GM12878 (cell line): Measurements from ENCODE around the gene SETD1A. TPM values are rescaled to one million over a fixed set of nuclear protein-coding genes. Genes with fewer than 3 reads are reported as not detected.
A peak's percentile ranks its signal among the peaks of the same experiment; 100 is the strongest.

Experiments
- ASH2L ChIP-seq: fragments of 300-600, 200-600 bp; sonication (generic); IDR thresholded peaks from 2 replicates; pipeline ENCODE4 v1.6.1; 2017; ENCODE audit warnings: low read depth, mild to moderate bottlenecking, borderline replicate concordance
- CBX3 ChIP-seq: fragments of 200-600 bp; sonication (generic); IDR thresholded peaks from 2 replicates; pipeline ENCODE4 v1.6.1; 2016; ENCODE audit warnings: low read depth, borderline replicate concordance
- CHD2 ChIP-seq: IDR thresholded peaks from 2 replicates; pipeline ENCODE4 v1.6.1; 2011; ENCODE audit warnings: low read depth, low read length, improper control_type of control experiment, borderline replicate concordance
- HCFC1 ChIP-seq: fragments of 150-350 bp; IDR thresholded peaks from 2 replicates; pipeline ENCODE4 v1.6.1; 2014; ENCODE audit warnings: low read length
- JUND ChIP-seq: IDR thresholded peaks from 2 replicates; pipeline ENCODE4 v1.6.1; 2012; ENCODE audit warnings: low read depth, mild to moderate bottlenecking, low read length, improper control_type of control experiment, moderate library complexity
- KLF5 ChIP-seq: fragments of 450-650 bp; IDR thresholded peaks from 2 replicates; pipeline ENCODE4 v1.6.1; 2014; ENCODE audit warnings: mild to moderate bottlenecking; ENCODE audit not compliant: partially characterized antibody
- MEF2A ChIP-seq: IDR thresholded peaks from 2 replicates; pipeline ENCODE4 v1.6.1; 2011; ENCODE audit warnings: low read depth, mild to moderate bottlenecking, low read length, moderate library complexity; ENCODE audit not compliant: insufficient read depth
- NFYB ChIP-seq: IDR thresholded peaks from 2 replicates; pipeline ENCODE4 v1.6.1; 2011; ENCODE audit warnings: low read depth, mild to moderate bottlenecking, low read length, improper control_type of control experiment, moderate library complexity; ENCODE audit not compliant: insufficient read depth
- PML ChIP-seq: IDR thresholded peaks from 2 replicates; pipeline ENCODE4 v1.6.1; 2012; ENCODE audit warnings: low read length, inconsistent platforms
- POLR2A ChIP-seq: IDR thresholded peaks from 2 replicates; pipeline ENCODE4 v1.6.1; 2011; ENCODE audit warnings: low read depth, mild to moderate bottlenecking, low read length
- POU2F2 ChIP-seq: IDR thresholded peaks from 3 replicates; pipeline ENCODE4 v1.6.1; 2011; ENCODE audit warnings: low read depth, mild to moderate bottlenecking, low read length, borderline replicate concordance
- SMC3 ChIP-seq: IDR thresholded peaks from 2 replicates; pipeline ENCODE4 v1.6.1; 2011; ENCODE audit warnings: low read length, improper control_type of control experiment, borderline replicate concordance
- TCF3 ChIP-seq: IDR thresholded peaks from 2 replicates; pipeline ENCODE4 v1.6.1; 2012; ENCODE audit warnings: low read depth, mild to moderate bottlenecking, low read length, borderline replicate concordance; ENCODE audit not compliant: insufficient read depth
- YBX1 ChIP-seq: fragments of 450-650 bp; IDR thresholded peaks from 2 replicates; pipeline ENCODE4 v1.6.1; 2016; ENCODE audit warnings: antibody characterized with exemption
- ZBED1 ChIP-seq: IDR thresholded peaks from 2 replicates; pipeline ENCODE4 v1.6.1; 2016; ENCODE audit warnings: borderline replicate concordance
- ZNF217 ChIP-seq: fragments of 450-650 bp; IDR thresholded peaks from 2 replicates; pipeline ENCODE4 v1.6.1; 2017; ENCODE audit warnings: antibody characterized with exemption, mild to moderate bottlenecking
- polyA plus RNA-seq, 11 experiments: library from polyadenylated mRNA; depleted of rRNA in 4 of 11; unstranded in 6 of 11; stranded (reverse) in 5 of 11; fragments of >200 nt; fragmentation: Nextera tagmentation in 4 of 11; fragmentation: Illumina TruSeq in 1 of 11; extraction: Ambion mirVana in 4 of 11; extraction: Trizol in 1 of 11; gene quantifications; 1 replicate in 1 of 11; 2 replicates in 10 of 11; pipeline versions ENCODE4 v1.2.1 to v1.2.3, GENCODE V29; 2011 to 2016; ENCODE audit warnings: inconsistent platforms in 2 of 11, missing spikeins in 2 of 11, low read depth in 1 of 11
- total RNA-seq, 4 experiments: library from RNA; depleted of rRNA in 3 of 4; stranded (reverse); fragments of >200 nt in 3 of 4; fragmentation: Illumina TruSeq in 1 of 4; extraction: Trizol in 1 of 4; gene quantifications; 2 replicates each; pipeline versions ENCODE4 v1.2.1 to v1.2.3, GENCODE V29; 2013 to 2021
- TF ChIP-seq, protein P1 (sequence below): fragments of 450-650 bp; conservative IDR thresholded peaks from 2 replicates; pipeline ENCODE4 v1.6.1; 2017; ENCODE audit warnings: mild to moderate bottlenecking, moderate library complexity
- TF ChIP-seq, protein P2 (sequence below): fragments of 450-650 bp; IDR thresholded peaks from 2 replicates; pipeline ENCODE4 v1.6.1; 2018; ENCODE audit warnings: mild to moderate bottlenecking, low read depth, moderate library complexity; ENCODE audit not compliant: partially characterized antibody
- TF ChIP-seq, protein P3 (sequence below): fragments of 450-650 bp; IDR thresholded peaks from 2 replicates; pipeline ENCODE4 v1.6.1; 2017; ENCODE audit warnings: antibody characterized with exemption, mild to moderate bottlenecking, moderate library complexity
- TF ChIP-seq, protein P4 (sequence below): IDR thresholded peaks from 2 replicates; pipeline ENCODE4 v1.6.1; 2012; ENCODE audit warnings: low read depth, low read length, improper control_type of control experiment

The SETD1A gene
- total and polyA plus RNA-seq, 10 of the 15 experiments (the other 5 are each of a cell fraction or from before 2014, with no cell fraction given) = 0.02 to 25.9 (median 4.9) TPM

DNA sequence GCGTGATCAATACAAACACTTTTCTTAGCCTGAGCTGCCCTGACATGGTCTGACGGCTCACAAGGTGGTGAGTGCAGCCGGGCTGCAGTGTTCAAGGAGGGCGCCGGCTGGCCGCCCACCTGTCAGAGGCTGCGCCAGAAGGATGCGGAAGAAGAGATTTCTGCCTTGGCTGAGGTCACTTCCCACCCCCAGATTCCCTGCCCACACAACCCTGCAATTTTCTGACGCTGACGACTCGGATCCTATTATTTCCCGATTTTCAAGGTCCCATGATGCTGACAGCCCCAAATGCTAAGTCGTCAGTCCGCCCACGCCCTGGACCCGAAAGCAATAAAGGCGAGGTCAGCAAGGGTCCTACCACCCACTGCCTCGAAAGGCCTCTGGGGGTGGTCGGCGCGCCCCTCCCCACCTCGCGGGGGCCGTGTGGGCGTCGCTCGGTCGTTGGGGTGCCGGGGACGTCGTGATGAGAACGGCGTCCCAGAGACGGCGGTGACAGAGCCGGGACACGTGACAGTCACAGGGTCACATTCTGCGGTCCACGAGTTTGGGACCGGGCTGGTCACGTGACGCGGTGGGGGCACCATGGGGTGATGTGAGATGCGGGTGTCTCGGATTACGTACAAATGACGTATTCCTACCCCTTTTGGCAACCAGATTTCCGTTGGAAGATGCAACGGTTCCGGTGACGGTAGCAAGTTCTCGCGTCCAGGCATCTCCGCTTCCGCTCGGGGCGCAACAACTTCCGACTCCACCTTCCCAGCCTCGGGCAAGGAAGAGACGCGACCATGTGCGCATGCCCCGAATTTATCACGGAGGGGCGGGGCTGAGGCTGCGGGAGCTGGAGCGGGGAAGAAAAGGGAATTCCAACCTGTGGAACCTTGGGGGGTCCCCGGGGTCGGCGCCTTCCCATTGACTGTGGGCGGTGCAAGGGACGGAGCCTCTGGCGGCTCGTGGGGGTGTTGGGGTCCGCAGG lies 75.5 kb downstream of the SETD1A start, which contains the start of gene STX4 (continued):
- peak; percentile 68; the same call in 1 of the 2 replicates for TF ChIP-seq TCF3
- no peak for TF ChIP-seq NFYB
- TF ChIP-seq, protein P1, sequence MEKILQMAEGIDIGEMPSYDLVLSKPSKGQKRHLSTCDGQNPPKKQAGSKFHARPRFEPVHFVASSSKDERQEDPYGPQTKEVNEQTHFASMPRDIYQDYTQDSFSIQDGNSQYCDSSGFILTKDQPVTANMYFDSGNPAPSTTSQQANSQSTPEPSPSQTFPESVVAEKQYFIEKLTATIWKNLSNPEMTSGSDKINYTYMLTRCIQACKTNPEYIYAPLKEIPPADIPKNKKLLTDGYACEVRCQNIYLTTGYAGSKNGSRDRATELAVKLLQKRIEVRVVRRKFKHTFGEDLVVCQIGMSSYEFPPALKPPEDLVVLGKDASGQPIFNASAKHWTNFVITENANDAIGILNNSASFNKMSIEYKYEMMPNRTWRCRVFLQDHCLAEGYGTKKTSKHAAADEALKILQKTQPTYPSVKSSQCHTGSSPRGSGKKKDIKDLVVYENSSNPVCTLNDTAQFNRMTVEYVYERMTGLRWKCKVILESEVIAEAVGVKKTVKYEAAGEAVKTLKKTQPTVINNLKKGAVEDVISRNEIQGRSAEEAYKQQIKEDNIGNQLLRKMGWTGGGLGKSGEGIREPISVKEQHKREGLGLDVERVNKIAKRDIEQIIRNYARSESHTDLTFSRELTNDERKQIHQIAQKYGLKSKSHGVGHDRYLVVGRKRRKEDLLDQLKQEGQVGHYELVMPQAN = peak; percentile 86
- peak; percentile 58 for TF ChIP-seq CHD2
- TF ChIP-seq CBX3 = no peak
- peak; percentile 42; the same call in 1 of the 2 replicates for TF ChIP-seq JUND
- TF ChIP-seq, protein P2, sequence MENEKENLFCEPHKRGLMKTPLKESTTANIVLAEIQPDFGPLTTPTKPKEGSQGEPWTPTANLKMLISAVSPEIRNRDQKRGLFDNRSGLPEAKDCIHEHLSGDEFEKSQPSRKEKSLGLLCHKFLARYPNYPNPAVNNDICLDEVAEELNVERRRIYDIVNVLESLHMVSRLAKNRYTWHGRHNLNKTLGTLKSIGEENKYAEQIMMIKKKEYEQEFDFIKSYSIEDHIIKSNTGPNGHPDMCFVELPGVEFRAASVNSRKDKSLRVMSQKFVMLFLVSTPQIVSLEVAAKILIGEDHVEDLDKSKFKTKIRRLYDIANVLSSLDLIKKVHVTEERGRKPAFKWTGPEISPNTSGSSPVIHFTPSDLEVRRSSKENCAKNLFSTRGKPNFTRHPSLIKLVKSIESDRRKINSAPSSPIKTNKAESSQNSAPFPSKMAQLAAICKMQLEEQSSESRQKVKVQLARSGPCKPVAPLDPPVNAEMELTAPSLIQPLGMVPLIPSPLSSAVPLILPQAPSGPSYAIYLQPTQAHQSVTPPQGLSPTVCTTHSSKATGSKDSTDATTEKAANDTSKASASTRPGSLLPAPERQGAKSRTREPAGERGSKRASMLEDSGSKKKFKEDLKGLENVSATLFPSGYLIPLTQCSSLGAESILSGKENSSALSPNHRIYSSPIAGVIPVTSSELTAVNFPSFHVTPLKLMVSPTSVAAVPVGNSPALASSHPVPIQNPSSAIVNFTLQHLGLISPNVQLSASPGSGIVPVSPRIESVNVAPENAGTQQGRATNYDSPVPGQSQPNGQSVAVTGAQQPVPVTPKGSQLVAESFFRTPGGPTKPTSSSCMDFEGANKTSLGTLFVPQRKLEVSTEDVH = peak; percentile 91
- peak; percentile 87 for TF ChIP-seq HCFC1
- TF ChIP-seq, protein P3, sequence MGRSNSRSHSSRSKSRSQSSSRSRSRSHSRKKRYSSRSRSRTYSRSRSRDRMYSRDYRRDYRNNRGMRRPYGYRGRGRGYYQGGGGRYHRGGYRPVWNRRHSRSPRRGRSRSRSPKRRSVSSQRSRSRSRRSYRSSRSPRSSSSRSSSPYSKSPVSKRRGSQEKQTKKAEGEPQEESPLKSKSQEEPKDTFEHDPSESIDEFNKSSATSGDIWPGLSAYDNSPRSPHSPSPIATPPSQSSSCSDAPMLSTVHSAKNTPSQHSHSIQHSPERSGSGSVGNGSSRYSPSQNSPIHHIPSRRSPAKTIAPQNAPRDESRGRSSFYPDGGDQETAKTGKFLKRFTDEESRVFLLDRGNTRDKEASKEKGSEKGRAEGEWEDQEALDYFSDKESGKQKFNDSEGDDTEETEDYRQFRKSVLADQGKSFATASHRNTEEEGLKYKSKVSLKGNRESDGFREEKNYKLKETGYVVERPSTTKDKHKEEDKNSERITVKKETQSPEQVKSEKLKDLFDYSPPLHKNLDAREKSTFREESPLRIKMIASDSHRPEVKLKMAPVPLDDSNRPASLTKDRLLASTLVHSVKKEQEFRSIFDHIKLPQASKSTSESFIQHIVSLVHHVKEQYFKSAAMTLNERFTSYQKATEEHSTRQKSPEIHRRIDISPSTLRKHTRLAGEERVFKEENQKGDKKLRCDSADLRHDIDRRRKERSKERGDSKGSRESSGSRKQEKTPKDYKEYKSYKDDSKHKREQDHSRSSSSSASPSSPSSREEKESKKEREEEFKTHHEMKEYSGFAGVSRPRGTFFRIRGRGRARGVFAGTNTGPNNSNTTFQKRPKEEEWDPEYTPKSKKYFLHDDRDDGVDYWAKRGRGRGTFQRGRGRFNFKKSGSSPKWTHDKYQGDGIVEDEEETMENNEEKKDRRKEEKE = no peak
- 0 out of 2 replicates have a peak, but pooled peaks have one; percentile 36 for TF ChIP-seq PML
- TF ChIP-seq POLR2A = peak; percentile 79
- TF ChIP-seq, protein P4, sequence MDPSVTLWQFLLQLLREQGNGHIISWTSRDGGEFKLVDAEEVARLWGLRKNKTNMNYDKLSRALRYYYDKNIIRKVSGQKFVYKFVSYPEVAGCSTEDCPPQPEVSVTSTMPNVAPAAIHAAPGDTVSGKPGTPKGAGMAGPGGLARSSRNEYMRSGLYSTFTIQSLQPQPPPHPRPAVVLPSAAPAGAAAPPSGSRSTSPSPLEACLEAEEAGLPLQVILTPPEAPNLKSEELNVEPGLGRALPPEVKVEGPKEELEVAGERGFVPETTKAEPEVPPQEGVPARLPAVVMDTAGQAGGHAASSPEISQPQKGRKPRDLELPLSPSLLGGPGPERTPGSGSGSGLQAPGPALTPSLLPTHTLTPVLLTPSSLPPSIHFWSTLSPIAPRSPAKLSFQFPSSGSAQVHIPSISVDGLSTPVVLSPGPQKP = peak; percentile 87; the same call in 1 of the 2 replicates
- peak; percentile 62; the same call in 1 of the 2 replicates for TF ChIP-seq MEF2A
- peak; percentile 60; the same call in 1 of the 2 replicates for TF ChIP-seq ZNF217
- TF ChIP-seq KLF5 = peak; percentile 69
- TF ChIP-seq ZBED1 = peak; percentile 41
- no peak for TF ChIP-seq SMC3
- TF ChIP-seq ASH2L = peak; percentile 66; the same call in 1 of the 2 replicates
- peak; percentile 1; the same call in 1 of the 3 replicates for TF ChIP-seq POU2F2
- TF ChIP-seq YBX1 = no peak
